Large intestine (tissue), 3 donors: ENCODE measurements around the gene MYL12B. TPM values are rescaled to one million over a fixed set of nuclear protein-coding genes. Genes with fewer than 3 reads are reported as not detected.

Experiments
- DNase-seq, 2 donors: peaks; one replicate each; pipeline versions ENCODE4 v3.0.0 to v3.0.0-alpha.2; 2013
- H3K27ac ChIP-seq: one replicate; pipeline ENCODE4 v1.5.1; 2013; ENCODE audit warnings: low read length
- H3K27me3 ChIP-seq: 2 replicates; pipeline ENCODE4 v1.6.1; 2013; ENCODE audit warnings: low read length; ENCODE audit not compliant: control insufficient read depth, insufficient read depth
- H3K36me3 ChIP-seq: 2 replicates; pipeline ENCODE4 v1.6.1; 2013; ENCODE audit warnings: low read length; ENCODE audit not compliant: control insufficient read depth, insufficient read depth
- H3K4me1 ChIP-seq: one replicate; pipeline ENCODE4 v1.6.1; 2013; ENCODE audit warnings: low read length; ENCODE audit not compliant: control insufficient read depth, insufficient read depth
- H3K4me3 ChIP-seq: one replicate; pipeline ENCODE4 v1.5.1; 2013; ENCODE audit warnings: low read length
- H3K9me3 ChIP-seq: one replicate; pipeline ENCODE4 v1.6.1; 2013; ENCODE audit warnings: mild to moderate bottlenecking, low read depth, low read length, moderate library complexity; ENCODE audit not compliant: control insufficient read depth
- WGBS: methylation state at CpG from one replicate; pipeline ENCODE4 v1.1.5; 2013; ENCODE audit warnings: low lambda C conversion rate; ENCODE audit not compliant: insufficient coverage; 5-methylcytosine and 5-hydroxymethylcytosine counted together
- polyA plus RNA-seq: library from polyadenylated mRNA; unstranded; fragments of 120-200 nt; gene quantifications from one replicate; pipeline ENCODE4 v1.2.1, GENCODE V29; 2013

The MYL12B gene
- polyA plus RNA-seq, 1 donor = 408 TPM

DNA sequence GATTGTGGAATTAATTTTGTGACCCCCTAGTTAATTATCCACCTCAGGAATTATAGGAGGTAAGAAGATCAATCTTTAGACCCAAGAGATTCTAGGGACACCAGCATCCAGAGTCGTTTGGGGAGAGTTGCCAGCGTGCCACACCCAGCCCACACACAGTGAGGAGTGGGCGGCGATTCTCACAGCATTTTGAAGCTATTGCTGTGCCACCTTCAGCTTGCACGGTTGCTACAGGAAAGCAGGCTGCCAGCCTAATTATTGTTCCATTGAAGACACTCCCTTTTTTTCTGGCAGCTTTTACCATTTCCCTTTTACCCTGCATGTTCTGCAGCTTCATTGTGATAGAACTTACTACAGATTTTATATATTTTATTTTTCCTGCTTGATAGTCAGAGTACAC is 27.5 kb upstream of the MYL12B start:
- no peak for DNase-seq
- no peaks in the 10 kb centered on the region for H3K4me1 ChIP-seq
- no peaks in the 10 kb centered on the region for H3K27me3 ChIP-seq
- H3K9me3 ChIP-seq = no peaks in the 10 kb centered on the region
- no peaks in the 10 kb centered on the region for H3K36me3 ChIP-seq
- no peak overlapping the region for H3K27ac ChIP-seq
- H3K4me3 ChIP-seq = no peak overlapping the region
- no CpG with 5 or more reads among the region's 5 CpGs for WGBS

DNA sequence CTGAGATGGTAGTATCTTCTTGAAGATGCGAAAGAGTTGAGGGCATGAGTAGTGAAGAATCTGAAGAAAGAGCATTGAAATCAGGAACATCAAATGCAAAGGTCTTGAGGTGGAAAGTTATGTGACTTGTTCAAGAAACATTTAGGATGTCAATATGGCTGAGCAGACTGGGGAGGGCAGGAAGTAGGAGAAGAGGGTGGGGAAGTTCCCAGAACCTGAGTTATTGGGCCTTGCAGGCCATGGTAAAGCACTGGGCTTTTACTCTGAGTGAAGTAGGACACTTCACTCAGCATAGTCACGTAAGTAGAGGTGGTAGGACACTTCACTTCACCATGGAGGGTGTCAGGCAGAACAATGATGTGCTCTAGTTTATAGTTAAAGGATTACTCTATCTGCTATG is 26.1 kb upstream of the MYL12B start:
- DNase-seq = no peak
- Histone ChIP-seq H3K4me3 (no peak overlapping the region), H3K27ac (no peak overlapping the region), H3K9me3 (no peaks in the 10 kb centered on the region), H3K4me1 (no peaks in the 10 kb centered on the region), H3K36me3 (no peaks in the 10 kb centered on the region), H3K27me3 (no peaks in the 10 kb centered on the region)
- 100% methylated on average over 2 of the region's 2 CpGs for WGBS

DNA sequence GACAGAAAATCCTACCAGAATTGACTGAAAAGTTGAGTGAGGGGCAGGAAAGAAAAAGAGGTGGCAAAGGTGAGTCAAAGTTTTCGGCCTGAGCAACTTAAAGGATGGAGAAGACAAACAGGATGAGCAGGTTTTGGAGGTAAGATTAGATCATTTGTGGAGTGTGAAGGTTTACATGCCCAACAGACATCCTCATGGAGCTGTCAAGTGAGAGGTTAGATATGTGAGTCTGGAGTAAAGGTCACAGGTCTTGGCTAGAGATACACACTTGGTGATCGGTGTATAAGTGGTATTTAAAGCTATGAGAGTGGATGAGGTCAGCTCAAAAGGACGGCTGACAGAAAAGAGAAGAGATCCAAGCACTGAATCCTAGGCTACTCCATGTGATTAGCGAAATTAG is 25.5 kb upstream of the MYL12B start:
- H3K27ac ChIP-seq = no peak overlapping the region
- no peaks in the 10 kb centered on the region for H3K36me3 ChIP-seq
- WGBS = 80% methylated on average over 2 of the region's 4 CpGs
- no peak for DNase-seq
- H3K27me3 ChIP-seq = no peaks in the 10 kb centered on the region
- no peaks in the 10 kb centered on the region for H3K4me1 ChIP-seq
- peaks cover 4% of the 10 kb centered on the region for H3K9me3 ChIP-seq
- no peak overlapping the region for H3K4me3 ChIP-seq

DNA sequence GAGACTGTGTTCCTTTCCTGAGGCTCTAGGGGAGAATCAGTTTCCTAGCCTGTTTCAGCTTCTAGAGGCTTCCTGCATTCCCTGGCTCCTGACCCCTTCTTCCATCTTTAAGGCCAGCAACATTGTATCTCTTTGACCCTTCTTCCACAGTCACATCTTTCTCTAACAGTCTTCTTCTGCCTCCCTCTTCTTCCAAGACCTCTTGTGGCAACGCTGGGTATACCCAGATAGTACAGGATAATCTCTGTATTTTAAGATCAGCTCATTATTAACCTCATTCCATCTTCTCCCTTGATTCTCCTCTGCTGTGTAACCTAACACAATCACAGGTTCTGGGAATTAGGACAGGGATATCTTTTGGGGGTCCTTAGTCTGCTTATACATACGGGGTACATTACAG is 23.2 kb upstream of the MYL12B start:
- H3K4me3 ChIP-seq = no peak overlapping the region
- peaks cover 4% of the 10 kb centered on the region for H3K9me3 ChIP-seq
- H3K27me3 ChIP-seq = no peaks in the 10 kb centered on the region
- no peaks in the 10 kb centered on the region for H3K4me1 ChIP-seq
- no peak for DNase-seq
- no CpG with 5 or more reads among the region's 2 CpGs for WGBS
- H3K27ac ChIP-seq = no peak overlapping the region
- no peaks in the 10 kb centered on the region for H3K36me3 ChIP-seq

DNA sequence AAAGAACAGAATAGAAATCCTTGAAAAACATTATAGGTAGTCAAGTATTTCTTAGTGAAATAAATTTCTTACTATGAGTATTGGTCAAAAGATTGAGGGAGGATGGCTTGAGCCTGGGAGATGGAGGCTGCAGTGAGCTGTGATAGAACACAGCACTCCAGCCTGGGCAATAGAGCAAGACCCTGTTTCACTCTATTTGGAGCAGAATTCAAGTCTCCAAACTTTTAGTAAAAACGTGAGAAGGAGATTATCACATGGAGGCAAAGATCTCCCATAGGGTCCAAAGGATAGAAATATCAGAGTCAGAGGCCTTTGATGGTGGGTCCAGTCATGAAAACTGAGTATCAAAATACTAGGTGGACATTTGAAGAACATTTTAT is 16.8 kb upstream of the MYL12B start:
- peaks cover 9% of the 10 kb centered on the region for H3K4me1 ChIP-seq
- H3K9me3 ChIP-seq = peaks cover 4% of the 10 kb centered on the region
- H3K27ac ChIP-seq = peak overlapping the region; percentile 100
- no CpG with 5 or more reads among the region's 1 CpG for WGBS
- no peak overlapping the region for H3K4me3 ChIP-seq
- peaks cover 4% of the 10 kb centered on the region for H3K36me3 ChIP-seq
- no peaks in the 10 kb centered on the region for H3K27me3 ChIP-seq
- DNase-seq = no peak

DNA sequence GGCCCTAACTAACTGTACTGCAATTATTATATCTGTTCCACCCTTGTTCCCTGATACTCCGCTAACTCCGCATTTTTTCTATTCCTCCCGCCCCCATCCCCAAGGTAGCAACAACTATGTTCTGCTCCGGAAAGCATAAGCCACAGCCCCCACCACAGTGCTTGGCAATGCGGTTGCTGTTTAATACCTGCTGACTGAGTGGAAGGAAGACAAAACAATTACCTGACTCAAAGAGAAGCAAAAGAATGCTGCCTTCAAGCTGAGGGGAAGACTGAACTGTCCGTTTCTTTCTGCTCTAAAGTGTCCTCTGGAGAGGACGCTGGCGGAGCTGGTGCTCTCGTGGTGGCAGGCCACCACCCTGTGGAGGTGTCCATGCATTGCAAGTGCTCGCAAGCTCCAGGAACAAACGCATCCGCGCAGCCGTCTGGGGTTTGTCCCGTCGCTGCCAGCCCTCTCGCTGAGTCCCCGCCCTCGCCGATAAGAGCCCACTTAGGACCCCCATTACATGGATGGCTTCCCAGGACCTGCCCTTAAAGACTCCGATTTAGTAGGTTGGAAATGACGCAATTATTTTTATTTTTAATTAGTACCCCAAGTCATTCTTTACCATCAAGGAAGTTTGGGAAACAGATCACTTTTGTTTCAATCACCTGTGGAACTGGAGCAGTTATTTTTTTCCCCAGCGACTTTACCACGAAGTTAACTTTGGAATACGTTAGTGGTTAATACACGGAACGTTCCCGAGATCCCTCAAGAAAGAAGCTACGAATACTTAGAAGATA is 15.9 kb upstream of the MYL12B start:
- H3K36me3 ChIP-seq = peaks cover 4% of the 10 kb centered on the region
- H3K4me1 ChIP-seq = peaks cover 9% of the 10 kb centered on the region
- H3K4me3 ChIP-seq = peak overlapping the region; percentile 96
- peak; percentile 92 to 93 for DNase-seq
- no peaks in the 10 kb centered on the region for H3K27me3 ChIP-seq
- peaks cover 4% of the 10 kb centered on the region for H3K9me3 ChIP-seq
- WGBS = 0% methylated on average over 1 of the region's 29 CpGs
- peak overlapping the region; percentile 100 for H3K27ac ChIP-seq

DNA sequence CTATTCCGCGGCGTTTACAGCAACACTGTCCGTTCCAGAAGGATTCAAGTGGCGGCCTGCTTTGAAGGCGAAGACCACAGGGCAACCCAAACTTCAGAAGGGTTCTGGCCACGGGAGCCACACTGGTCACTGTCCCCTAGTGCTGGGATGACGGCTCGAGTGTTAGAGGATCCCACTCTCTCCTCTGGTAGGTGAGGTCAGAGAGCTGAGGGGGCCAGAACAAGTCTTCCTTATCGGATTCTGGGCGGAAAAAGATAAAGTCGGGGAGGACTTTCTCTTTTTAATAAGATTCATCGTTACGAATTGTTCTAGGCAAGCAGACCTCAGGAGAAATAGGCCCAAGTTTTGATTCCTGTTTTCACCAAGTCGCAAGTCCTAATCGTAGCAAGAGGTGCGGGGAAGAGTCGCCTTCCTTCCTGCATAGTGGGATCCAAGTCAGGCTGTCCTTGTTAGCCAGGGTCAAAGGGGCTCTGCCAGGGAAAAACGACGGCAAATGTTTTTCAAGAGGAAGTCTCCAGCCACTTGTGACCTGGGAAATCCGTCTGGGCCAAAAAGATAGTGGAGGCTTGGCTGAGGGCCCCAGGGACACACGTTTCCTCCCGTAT is 15.2 kb upstream of the MYL12B start:
- H3K27me3 ChIP-seq = no peaks in the 10 kb centered on the region
- H3K27ac ChIP-seq = peak overlapping the region; percentile 100
- WGBS = 36% methylated on average over 5 of the region's 23 CpGs
- peaks cover 9% of the 10 kb centered on the region for H3K4me1 ChIP-seq
- no peaks in the 10 kb centered on the region for H3K9me3 ChIP-seq
- H3K4me3 ChIP-seq = peak overlapping the region; percentile 96
- DNase-seq = no peak
- peaks cover 4% of the 10 kb centered on the region for H3K36me3 ChIP-seq

DNA sequence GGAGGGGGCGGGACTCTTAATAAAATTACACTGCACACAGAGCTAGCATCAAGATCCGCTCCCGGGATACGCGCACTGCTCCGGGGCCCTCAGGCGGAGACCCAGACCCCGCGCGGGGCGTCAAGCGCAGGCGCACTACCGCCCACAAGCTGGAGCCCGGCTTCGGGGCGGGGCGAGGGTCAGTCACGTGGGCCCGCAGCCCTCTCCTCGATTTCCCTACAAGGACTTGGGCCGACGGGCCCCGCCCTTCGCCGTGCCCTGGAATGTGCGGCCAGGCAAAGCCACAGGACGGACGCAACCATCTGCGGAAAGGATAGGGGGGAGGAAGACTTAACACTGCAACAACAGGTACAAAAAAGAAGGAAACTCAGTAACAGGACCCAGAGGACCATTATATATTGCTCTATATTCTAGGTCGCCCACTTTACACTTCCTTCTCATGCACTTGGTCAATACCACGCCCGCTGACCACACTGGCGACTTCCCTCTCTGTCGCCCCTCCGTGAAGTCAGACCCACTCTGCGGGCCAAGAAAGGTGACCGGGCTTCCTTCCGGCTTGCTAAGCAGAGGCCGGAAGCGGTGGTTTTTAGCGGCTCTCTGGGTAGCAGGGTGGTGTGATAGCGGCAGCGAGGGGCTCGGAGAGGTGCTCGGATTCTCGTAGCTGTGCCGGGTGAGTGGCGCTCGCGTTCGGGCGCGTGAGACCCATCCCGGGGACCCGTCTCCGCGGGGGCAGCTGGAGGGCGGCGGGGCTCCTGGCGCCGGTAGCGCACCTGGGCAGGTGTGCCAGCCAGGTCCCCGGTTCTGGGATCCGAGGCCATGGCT is 14.5 kb upstream of the MYL12B start, which contains the start of gene MYL12A:
Gene MYL12A, plus strand, starts transcription at position 562 of the 822 bp plus-strand sequence. CDS start 5,447 bp downstream, outside the sequence.
- H3K36me3 ChIP-seq = peaks cover 4% of the 10 kb centered on the region
- H3K27ac ChIP-seq = peak within 1 kb of the TSS; percentile 100
- no peaks in the 10 kb centered on the region for H3K27me3 ChIP-seq
- peaks cover 9% of the 10 kb centered on the region for H3K4me1 ChIP-seq
- H3K4me3 ChIP-seq = peak within 1 kb of the TSS; percentile 96
- H3K9me3 ChIP-seq = no peaks in the 10 kb centered on the region
- peak; percentile 98 to 99 for DNase-seq
- no CpG with 5 or more reads among the region's 65 CpGs for WGBS

DNA sequence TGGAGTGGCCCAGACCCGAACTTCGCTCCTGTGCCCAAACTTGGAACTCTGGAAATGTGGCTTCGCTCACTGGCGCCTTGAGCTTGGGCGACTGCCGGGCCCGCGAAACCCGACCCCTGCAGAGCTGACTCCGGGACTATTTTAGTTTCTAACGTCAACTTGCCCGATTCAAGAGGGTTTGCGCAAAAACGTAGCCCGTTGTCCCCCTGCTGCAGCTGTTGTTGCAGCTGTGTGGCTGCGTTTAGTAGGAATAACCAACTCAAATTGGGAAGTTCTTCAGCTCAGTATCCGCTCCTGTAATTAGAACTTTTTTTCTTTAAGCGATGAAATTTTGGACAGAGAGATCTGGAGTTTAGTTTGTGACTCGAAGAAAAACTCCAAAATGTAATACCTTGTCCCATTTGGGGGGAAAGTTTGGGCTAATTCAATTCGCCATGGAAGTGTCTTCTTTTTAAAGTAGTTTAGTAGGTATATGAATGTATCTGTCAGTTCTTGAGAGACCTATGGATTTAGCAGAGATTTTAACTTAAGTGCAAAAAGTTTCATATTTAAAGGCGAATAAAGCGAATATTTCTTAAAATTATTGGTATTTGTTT is 13.8 kb upstream of the MYL12B start:
- peaks cover 9% of the 10 kb centered on the region for H3K4me1 ChIP-seq
- peak in 1 of 2 donors; percentile 48 for DNase-seq

More for the DNA sequence above, 13.8 kb upstream of the MYL12B start:
- no peaks in the 10 kb centered on the region for H3K9me3 ChIP-seq
- no peaks in the 10 kb centered on the region for H3K27me3 ChIP-seq
- peaks cover 5% of the 10 kb centered on the region for H3K36me3 ChIP-seq
- WGBS = 0% methylated on average over 5 of the region's 22 CpGs
- peak overlapping the region; percentile 100 for H3K27ac ChIP-seq
- H3K4me3 ChIP-seq = peak overlapping the region; percentile 96
